Activated B cell treated with CpG ODN at 0.5 μM for 24 hours (primary cell): ENCODE results near the gene NOL9. TPM values are rescaled to one million over a fixed set of nuclear protein-coding genes. Genes with fewer than 3 reads are reported as not detected.

Source experiments
- ATAC-seq: fragments of 200-7000 bp; cut with Tn5 transposase; one replicate; pipeline ENCODE4 v1.10.0; 2021; ENCODE audit warnings: low read depth, mild to moderate bottlenecking, moderate library complexity
- CTCF ChIA-PET: fragments of 350-600 bp; sonication (Branson Sonifier 250); formaldehyde crosslinking; loops from one replicate; lab custom pipeline; 2021; ENCODE audit warnings: antibody characterized with exemption; lab: Charles Lee
- POLR2A ChIA-PET: fragments of 350-600 bp; sonication (Branson Sonifier 250); formaldehyde crosslinking; loops from one replicate; lab custom pipeline; 2021; ENCODE audit warnings: antibody characterized with exemption; lab: Charles Lee
- DNase-seq: peaks from one replicate; pipeline ENCODE4 v3.0.0; 2022
- H3K27ac Mint-ChIP-seq: one replicate; pipeline ENCODE4 v1.8.0; 2020; ENCODE audit warnings: mixed read lengths
- H3K27me3 Mint-ChIP-seq: one replicate; pipeline ENCODE4 v1.8.0; 2021; ENCODE audit warnings: mixed read lengths
- H3K36me3 Mint-ChIP-seq: one replicate; pipeline ENCODE4 v1.8.0; 2021; ENCODE audit warnings: low read depth, mixed read lengths
- H3K4me1 Mint-ChIP-seq: one replicate; pipeline ENCODE4 v1.8.0; 2021; ENCODE audit warnings: mixed read lengths
- H3K4me3 Mint-ChIP-seq: one replicate; pipeline ENCODE4 v1.8.0; 2020; ENCODE audit warnings: mild to moderate bottlenecking, mixed read lengths
- H3K9me3 Mint-ChIP-seq: one replicate; pipeline ENCODE4 v1.8.0; 2020; ENCODE audit warnings: mixed read lengths
- intact Hi-C: fragments of 100-400 bp; cut with micrococcal nuclease; formaldehyde crosslinking; loops from one replicate; pipeline ENCODE4 v1.15.1; 2024
- total RNA-seq: library from RNA; stranded (reverse); gene quantifications from 2 replicates; pipeline ENCODE4 v1.2.3, GENCODE V29; 2022
- TF ChIP-seq, protein P1 (sequence below): fragments of 200-600 bp; IDR thresholded peaks from one replicate; pipeline ENCODE4 v1.8.0; 2022; ENCODE audit warnings: antibody characterized with exemption, mild to moderate bottlenecking

NOL9 gene
- total RNA-seq, 1 donor from 2014 or later = 58.6 TPM

DNA sequence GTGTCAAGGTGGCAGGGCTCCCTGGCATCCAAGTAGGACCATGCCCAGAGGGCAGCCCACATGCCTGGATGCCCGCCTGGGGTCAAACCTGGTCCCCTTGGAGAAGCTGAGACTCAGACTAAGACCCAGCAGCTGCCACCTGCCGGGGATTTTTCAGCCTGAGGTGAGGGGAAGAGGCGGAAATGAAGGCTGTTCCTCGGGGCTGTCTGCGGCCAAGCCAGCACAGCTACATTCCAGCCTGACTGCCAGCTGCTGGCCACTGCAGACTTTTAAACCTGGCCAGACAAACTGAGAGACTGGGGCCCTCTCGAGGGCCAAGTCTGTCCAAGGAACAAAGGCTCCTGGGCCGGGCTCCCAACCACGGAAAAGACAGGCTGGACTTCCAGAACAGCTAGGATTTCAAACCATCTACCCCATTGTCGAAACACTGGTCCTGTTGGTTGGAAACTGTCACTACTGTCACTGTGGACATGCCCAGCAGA is 41.0 kb downstream of the NOL9 start:
- CTCF ChIA-PET = no interaction called here
- H3K36me3 Mint-ChIP-seq = no peaks in the 10 kb centered on the region
- H3K27ac Mint-ChIP-seq = no peak overlapping the region
- no peak for ATAC-seq
- H3K4me1 Mint-ChIP-seq = peaks cover 3% of the 10 kb centered on the region
- TF ChIP-seq, protein P1, sequence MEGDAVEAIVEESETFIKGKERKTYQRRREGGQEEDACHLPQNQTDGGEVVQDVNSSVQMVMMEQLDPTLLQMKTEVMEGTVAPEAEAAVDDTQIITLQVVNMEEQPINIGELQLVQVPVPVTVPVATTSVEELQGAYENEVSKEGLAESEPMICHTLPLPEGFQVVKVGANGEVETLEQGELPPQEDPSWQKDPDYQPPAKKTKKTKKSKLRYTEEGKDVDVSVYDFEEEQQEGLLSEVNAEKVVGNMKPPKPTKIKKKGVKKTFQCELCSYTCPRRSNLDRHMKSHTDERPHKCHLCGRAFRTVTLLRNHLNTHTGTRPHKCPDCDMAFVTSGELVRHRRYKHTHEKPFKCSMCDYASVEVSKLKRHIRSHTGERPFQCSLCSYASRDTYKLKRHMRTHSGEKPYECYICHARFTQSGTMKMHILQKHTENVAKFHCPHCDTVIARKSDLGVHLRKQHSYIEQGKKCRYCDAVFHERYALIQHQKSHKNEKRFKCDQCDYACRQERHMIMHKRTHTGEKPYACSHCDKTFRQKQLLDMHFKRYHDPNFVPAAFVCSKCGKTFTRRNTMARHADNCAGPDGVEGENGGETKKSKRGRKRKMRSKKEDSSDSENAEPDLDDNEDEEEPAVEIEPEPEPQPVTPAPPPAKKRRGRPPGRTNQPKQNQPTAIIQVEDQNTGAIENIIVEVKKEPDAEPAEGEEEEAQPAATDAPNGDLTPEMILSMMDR = no peak
- H3K27me3 Mint-ChIP-seq = no peaks in the 10 kb centered on the region
- intact Hi-C loops = no loop called here
- H3K4me3 Mint-ChIP-seq = no peak overlapping the region
- no peaks in the 10 kb centered on the region for H3K9me3 Mint-ChIP-seq
- POLR2A ChIA-PET = no interaction called here
- DNase-seq = no peak

DNA sequence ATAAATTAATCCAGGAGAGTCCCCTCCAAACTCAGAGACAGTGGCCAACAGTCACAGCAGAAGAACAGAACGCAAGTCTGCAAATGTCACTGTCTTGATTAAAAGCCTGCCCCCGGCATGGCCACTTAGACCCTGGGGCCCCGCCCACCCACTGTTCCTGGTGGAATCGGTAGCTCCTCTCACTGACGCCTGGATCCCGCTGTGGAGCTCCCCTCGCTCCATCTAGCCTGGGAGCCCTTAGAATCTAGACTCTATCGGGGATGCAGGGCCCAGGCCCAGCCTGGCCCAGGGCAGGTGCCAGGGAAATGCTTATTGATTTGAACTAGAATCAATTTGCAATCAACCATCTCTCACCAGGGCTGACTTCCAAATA is 41.4 kb downstream of the NOL9 start:
- ChIA-PET CTCF (no interaction called here), POLR2A (no interaction called here)
- intact Hi-C loops = no loop called here
- Mint-ChIP-seq H3K27me3 (no peaks in the 10 kb centered on the region), H3K36me3 (no peaks in the 10 kb centered on the region), H3K4me1 (peaks cover 3% of the 10 kb centered on the region), H3K27ac (no peak overlapping the region), H3K9me3 (no peaks in the 10 kb centered on the region), H3K4me3 (no peak overlapping the region)
- TF ChIP-seq, protein P1 = no peak
- DNase-seq (no peak), ATAC-seq (no peak)

DNA sequence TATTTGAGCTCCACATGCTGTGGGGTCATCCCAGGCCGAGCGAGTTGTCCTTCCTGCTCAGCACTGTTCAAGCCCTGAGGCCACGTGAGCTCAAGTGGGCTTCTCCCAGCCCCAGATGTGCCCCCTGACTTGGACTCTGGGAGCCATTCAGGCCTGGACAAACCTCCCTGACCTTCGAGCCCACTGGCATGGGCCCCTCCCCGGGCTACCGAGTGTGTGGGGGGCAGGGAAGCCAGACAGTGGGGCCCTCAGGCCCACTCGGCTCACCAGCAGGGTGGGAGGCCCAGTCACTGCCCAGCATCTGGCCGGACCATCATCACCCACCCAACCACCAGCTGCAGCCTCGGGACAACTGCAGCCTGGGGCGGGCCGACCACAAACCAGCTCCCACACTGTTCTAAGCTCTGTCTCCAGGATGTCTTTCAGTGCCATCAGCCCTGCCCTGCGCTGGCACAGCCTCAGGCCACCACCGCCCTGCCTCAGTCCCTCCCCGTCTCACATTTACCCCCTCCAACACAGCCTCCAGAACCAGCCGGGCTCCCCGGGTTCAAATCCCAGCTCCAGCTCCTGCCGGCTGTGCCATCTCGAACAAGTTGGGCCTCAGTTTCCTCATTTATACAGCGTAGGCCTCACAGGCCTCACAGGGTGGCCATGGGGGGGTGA is 41.9 kb downstream of the NOL9 start:
- CTCF ChIA-PET = no interaction called here
- Mint-ChIP-seq H3K36me3 (no peaks in the 10 kb centered on the region), H3K27ac (no peak overlapping the region), H3K27me3 (no peaks in the 10 kb centered on the region), H3K9me3 (no peaks in the 10 kb centered on the region), H3K4me3 (no peak overlapping the region), H3K4me1 (peaks cover 3% of the 10 kb centered on the region)
- no peak for DNase-seq
- intact Hi-C loops = no loop called here
- no peak for ATAC-seq
- TF ChIP-seq, protein P1 = no peak
- POLR2A ChIA-PET = no interaction called here

DNA sequence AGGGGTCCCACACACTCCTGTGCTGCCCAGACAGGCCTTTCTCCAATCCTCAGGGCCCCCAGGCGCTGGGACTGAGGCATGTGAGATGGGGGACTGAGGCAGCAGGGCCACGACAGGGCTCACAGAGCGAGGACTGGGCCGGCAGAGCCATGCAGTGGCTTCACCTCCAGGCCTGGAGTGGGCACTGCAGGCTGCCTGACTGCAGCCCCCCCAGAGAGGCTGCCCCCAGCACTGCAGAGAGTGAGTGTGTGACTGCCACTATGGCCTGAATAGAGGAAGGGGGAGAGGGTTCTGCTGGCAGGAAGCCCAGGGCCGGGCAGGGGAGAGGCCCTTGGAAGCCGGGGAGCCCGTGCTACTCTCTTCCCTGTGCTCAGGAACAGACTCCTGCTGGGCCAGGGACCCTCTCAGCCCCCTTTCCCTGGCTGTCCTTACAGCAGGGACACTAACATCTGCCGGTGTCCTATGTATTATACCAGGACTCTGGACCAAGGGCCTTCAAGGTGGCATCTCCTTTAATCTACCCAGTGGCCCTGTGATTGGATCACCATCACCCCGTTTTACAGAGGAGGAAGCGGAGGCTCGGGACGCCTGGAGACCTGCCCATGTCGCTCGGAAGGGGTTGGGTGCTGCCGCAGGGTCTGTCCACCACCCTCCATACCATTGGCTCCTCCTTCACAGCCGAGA is 42.6 kb downstream of the NOL9 start:
- ATAC-seq = no peak
- DNase-seq = no peak
- POLR2A ChIA-PET = no interaction called here
- H3K36me3 Mint-ChIP-seq = no peaks in the 10 kb centered on the region
- intact Hi-C loops = no loop called here
- TF ChIP-seq, protein P1 = no peak
- CTCF ChIA-PET = no interaction called here
- H3K9me3 Mint-ChIP-seq = no peaks in the 10 kb centered on the region
- peaks cover 3% of the 10 kb centered on the region for H3K4me1 Mint-ChIP-seq
- H3K27ac Mint-ChIP-seq = no peak overlapping the region
- peaks cover 2% of the 10 kb centered on the region for H3K27me3 Mint-ChIP-seq
- H3K4me3 Mint-ChIP-seq = no peak overlapping the region

DNA sequence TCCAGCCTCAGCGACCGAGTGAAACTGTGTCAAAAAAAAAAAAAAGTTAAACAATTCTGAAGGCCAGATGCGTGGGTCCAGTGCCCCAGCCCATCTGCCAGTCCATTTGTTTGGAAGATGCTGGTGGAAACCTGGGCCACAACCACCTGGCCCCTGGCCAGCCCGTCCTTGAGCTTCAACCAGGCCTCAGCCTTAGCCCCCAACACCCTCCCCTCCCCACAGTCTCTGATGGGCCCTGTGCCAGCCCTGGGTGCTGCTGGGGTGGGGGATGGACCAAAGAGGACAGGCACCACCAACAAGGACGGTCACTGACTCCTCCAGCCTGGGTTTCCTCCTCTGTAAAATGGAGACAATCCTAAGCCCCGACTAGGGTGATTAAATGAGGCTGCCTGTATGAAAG is 43.3 kb downstream of the NOL9 start:
- Mint-ChIP-seq H3K4me1 (peaks cover 3% of the 10 kb centered on the region), H3K27ac (no peak overlapping the region), H3K4me3 (no peak overlapping the region), H3K27me3 (peaks cover 2% of the 10 kb centered on the region), H3K9me3 (no peaks in the 10 kb centered on the region), H3K36me3 (no peaks in the 10 kb centered on the region)
- POLR2A ChIA-PET = no interaction called here
- TF ChIP-seq, protein P1 = no peak
- CTCF ChIA-PET = no interaction called here
- intact Hi-C loops = no loop called here
- no peak for ATAC-seq
- DNase-seq = no peak
